Ovary (tissue), 9 donors: ENCODE measurements around the gene NR3C2. TPM values are rescaled to one million over a fixed set of nuclear protein-coding genes. Genes with fewer than 3 reads are reported as not detected.

ENCODE experiments used
- DNase-seq, 5 donors: peaks; one replicate each; pipeline ENCODE4 v3.0.0-alpha.2; 2019 to 2020
- H3K27ac ChIP-seq, 2 donors: fragments of 200-600 bp; one replicate each; pipeline versions ENCODE4 v1.5.1 to v1.8.0; 2019 to 2022
- H3K27me3 ChIP-seq: fragments of 200-600 bp; one replicate; pipeline ENCODE4 v1.8.0; 2022
- H3K36me3 ChIP-seq: fragments of 200-600 bp; sonication (generic); one replicate; pipeline ENCODE4 v1.5.1; 2019
- H3K4me1 ChIP-seq: one replicate; pipeline ENCODE4 v1.8.1; 2013; ENCODE audit warnings: mild to moderate bottlenecking, moderate library complexity; ENCODE audit not compliant: insufficient read depth
- H3K4me3 ChIP-seq: fragments of 200-600 bp; sonication (generic); one replicate; pipeline ENCODE4 v1.5.1; 2017
- H3K9me3 ChIP-seq, 2 donors: fragments of 200-600 bp in 1 of 2; sonication (generic) in 1 of 2; one replicate each; pipeline versions ENCODE4 v1.5.1 to v1.8.1; 2013 to 2019; ENCODE audit warnings: mild to moderate bottlenecking in 1 of 2, moderate library complexity in 1 of 2
- EP300 ChIP-seq: sonication (generic); formaldehyde crosslinking; IDR thresholded peaks from one replicate; pipeline ENCODE4 v1.6.1; 2017; ENCODE audit warnings: antibody characterized with exemption
- POLR2A ChIP-seq: fragments of 450-650 bp; IDR thresholded peaks from one replicate; pipeline ENCODE4 v1.6.1; 2017; ENCODE audit warnings: antibody characterized with exemption, mild to moderate bottlenecking, moderate library complexity
- WGBS, 3 donors: extraction: QIAGEN DNeasy Blood & Tissue Kit in 1 of 3; methylation state at CpG; one replicate each; pipeline versions ENCODE4 v1.1.5 to v1.1.7; 2013 to 2017; 5-methylcytosine and 5-hydroxymethylcytosine counted together
- intact Hi-C, 4 donors: fragments of 100-400 bp; cut with DNase I; formaldehyde crosslinking; loops; one replicate each; pipeline versions ENCODE4 v1.11.0 to v1.15.1; 2022 to 2023
- polyA plus RNA-seq, 2 donors: library from polyadenylated mRNA; stranded (reverse); fragments of 200-250 nt in 1 of 2; fragments of 350-450 nt in 1 of 2; fragmentation: Illumina TruSeq in 1 of 2; extraction: RNeasy Lipid Tissue Mini Kit (QIAGEN cat#74804) in 1 of 2; gene quantifications; one replicate each; pipeline ENCODE4 v1.2.3, GENCODE V29; 2013 to 2014
- total RNA-seq, 7 donors: library from RNA; depleted of rRNA in 2 of 7; stranded (reverse); fragments of >200 nt in 2 of 7; fragmentation: NEBNext Ultra II Directional in 3 of 7; extraction: Animal tissue kit (Norgen Biotek cat#: 25700) in 3 of 7; gene quantifications; one replicate each; pipeline versions ENCODE4 v1.1.0 to v1.2.4, GENCODE V29; 2016 to 2023
- TF ChIP-seq, protein P1 (sequence below), 3 donors: fragments of 450-650 bp in 2 of 3; fragments of 200-600 bp in 1 of 3; IDR thresholded peaks; one replicate each; pipeline versions ENCODE4 v1.5.1 to v1.8.0; 2016 to 2022; ENCODE audit warnings: antibody characterized with exemption in 3 of 3, mild to moderate bottlenecking in 1 of 3
- donor health status: DM: no; HTN: no; CAD: no; lungs with moderate emphysema.
- donor health status: DM: no; HTN: no; CAD: no.
- donor health status: Bipolar disorder and iron deficiency.
- donor health status: DM: yes; HTN: yes; CAD: no.
- donor health status: DM: no; HTN: no; CAD: no.
- donor health status: DM: yes; HTN: yes; CAD: no.

Gene NR3C2
- total and polyA plus RNA-seq, 9 donors: 6.8 to 37.5 (median 22.9) TPM

DNA sequence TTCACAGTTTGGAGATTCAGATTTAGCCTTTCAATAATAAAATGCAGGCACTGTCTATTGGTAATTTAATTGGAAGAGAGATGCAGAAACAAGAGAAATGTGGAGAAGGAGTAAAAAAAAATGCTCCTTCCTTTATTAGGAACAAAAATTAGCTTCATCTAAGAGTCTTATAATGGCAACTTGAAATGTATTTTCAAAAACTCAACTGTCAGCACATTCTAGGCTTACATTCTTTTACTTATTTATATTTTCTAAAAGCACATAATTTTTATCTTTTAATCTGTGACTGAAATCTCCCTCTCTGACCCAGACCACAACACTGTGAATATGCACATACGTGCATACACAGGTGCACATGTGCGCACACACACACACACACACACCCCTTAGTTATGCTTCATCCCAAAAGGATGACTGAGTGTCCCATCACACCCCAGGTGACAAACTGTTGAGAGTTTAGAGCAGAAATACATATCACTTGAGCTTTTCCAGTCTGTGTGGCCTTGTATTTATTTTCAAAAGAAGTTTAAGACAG lies 29.7 kb downstream of the NR3C2 start:
- no peaks in the 10 kb centered on the region for H3K9me3 ChIP-seq
- H3K4me3 ChIP-seq: no peak overlapping the region
- H3K27ac ChIP-seq: no peak overlapping the region
- H3K4me1 ChIP-seq: peaks cover 5% of the 10 kb centered on the region
- TF ChIP-seq EP300: no peak
- TF ChIP-seq POLR2A: no peak
- TF ChIP-seq, protein P1, sequence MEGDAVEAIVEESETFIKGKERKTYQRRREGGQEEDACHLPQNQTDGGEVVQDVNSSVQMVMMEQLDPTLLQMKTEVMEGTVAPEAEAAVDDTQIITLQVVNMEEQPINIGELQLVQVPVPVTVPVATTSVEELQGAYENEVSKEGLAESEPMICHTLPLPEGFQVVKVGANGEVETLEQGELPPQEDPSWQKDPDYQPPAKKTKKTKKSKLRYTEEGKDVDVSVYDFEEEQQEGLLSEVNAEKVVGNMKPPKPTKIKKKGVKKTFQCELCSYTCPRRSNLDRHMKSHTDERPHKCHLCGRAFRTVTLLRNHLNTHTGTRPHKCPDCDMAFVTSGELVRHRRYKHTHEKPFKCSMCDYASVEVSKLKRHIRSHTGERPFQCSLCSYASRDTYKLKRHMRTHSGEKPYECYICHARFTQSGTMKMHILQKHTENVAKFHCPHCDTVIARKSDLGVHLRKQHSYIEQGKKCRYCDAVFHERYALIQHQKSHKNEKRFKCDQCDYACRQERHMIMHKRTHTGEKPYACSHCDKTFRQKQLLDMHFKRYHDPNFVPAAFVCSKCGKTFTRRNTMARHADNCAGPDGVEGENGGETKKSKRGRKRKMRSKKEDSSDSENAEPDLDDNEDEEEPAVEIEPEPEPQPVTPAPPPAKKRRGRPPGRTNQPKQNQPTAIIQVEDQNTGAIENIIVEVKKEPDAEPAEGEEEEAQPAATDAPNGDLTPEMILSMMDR (IDR thresholded peaks at IDR 0.05): no peak
- DNase-seq: no peak
- intact Hi-C loops: no loop called here
- H3K36me3 ChIP-seq: no peaks in the 10 kb centered on the region
- WGBS, 3 donors: 72 to 100% (median 87%) methylated on average over 2 of the region's 2 CpGs
- H3K27me3 ChIP-seq: no peaks in the 10 kb centered on the region

DNA sequence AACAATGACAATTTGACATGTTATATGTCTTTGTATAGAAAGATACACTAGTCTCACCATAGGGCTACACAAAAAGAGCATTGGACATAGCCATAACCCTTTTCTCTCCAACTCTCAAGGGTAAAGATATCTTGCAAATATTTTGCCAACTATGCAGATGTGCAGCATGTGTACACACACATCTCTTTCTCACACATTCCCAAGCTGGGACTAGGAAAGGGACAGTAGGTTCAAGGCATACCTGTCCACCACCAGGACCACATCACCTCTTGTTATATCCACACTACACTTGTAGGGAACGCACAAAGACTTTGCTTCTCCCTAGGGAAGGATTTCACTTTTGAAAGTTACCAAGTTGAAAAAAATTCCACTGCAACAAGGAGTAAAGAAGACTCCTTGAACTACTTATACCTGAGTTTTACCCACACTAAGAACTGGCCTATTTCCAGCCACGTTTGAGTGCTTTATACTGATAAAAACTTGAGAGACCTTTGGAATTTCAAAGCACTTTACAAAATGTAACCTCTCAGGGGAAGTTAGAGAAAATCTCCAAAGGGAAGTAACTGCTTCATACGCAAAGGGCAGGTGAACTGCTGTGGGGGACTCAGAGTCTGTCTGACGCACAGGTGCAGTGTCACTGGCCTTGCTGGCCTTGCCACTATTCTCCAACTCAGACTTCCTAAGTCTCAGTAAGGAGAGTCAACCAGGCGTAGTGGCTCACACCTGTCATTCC lies 36.9 kb downstream of the NR3C2 start:
- Histone ChIP-seq H3K27ac (no peak overlapping the region), H3K4me1 (peaks cover 5% of the 10 kb centered on the region), H3K4me3 (no peak overlapping the region), H3K36me3 (no peaks in the 10 kb centered on the region), H3K9me3 (no peaks in the 10 kb centered on the region), H3K27me3 (no peaks in the 10 kb centered on the region)
- no peak for DNase-seq
- 82 to 83% (median 83%) methylated on average over 5 of the region's 5 CpGs for WGBS, 3 donors
- intact Hi-C loops: no loop called here
- no peak for TF ChIP-seq EP300
- no peak for TF ChIP-seq POLR2A
- TF ChIP-seq, protein P1 (IDR thresholded peaks at IDR 0.05): no peak

DNA sequence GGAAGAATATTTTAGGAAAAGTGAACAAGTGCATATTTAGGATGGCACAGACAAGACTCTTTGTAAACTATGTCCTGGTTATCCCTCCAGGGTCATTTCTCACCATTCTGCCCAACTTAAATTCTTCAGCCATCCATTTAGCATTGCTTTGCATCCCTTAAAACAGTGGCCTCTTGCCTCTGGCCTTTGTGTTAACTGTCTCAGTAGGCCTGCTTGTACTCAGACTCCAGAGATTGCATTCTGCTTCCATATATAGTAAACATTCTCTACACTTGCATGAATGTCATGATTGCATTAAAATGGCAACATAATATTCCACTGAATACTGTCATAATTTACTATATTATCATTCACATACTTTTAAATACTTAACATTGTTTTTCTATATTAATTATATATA lies 43.2 kb downstream of the NR3C2 start:
- no peaks in the 10 kb centered on the region for H3K36me3 ChIP-seq
- DNase-seq: no peak
- TF ChIP-seq, protein P1 (IDR thresholded peaks at IDR 0.05): no peak
- no peak for TF ChIP-seq POLR2A
- no peak for TF ChIP-seq EP300
- H3K4me3 ChIP-seq: no peak overlapping the region
- no peaks in the 10 kb centered on the region for H3K27me3 ChIP-seq
- H3K27ac ChIP-seq: no peak overlapping the region
- intact Hi-C loops: no loop called here
- H3K9me3 ChIP-seq: no peaks in the 10 kb centered on the region
- peaks cover 4% of the 10 kb centered on the region for H3K4me1 ChIP-seq

DNA sequence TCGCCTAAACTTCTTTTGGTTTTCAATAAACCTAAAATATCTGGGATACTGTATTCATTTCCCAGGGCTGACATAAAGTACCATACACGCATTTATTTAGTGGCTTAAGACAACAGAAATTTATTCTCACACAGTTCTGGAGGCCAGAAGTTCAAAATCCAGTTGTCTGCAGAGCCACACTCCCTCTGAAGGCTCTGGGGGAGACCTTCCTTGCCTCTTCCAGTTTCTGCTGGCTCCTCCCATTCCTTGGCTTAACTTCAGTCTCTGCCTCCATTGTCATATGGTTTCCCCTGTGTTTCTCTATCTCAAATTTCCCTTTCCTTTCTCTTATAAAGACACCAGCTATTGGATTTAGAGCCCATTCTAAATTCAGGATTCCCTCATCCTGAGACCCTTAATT lies 44.4 kb downstream of the NR3C2 start:
- Histone ChIP-seq H3K27me3 (no peaks in the 10 kb centered on the region), H3K27ac (no peak overlapping the region), H3K4me1 (peaks cover 4% of the 10 kb centered on the region), H3K4me3 (no peak overlapping the region), H3K9me3 (no peaks in the 10 kb centered on the region), H3K36me3 (no peaks in the 10 kb centered on the region)
- intact Hi-C loops: no loop called here
- no peak for DNase-seq
- 85 to 94% (median 94%) methylated on average over 2 of the region's 2 CpGs for WGBS, 3 donors
- TF ChIP-seq, protein P1 (IDR thresholded peaks at IDR 0.05): no peak
- no peak for TF ChIP-seq POLR2A
- TF ChIP-seq EP300: no peak
